HT-29 (cell line): ENCODE measurements around the gene ALX3. TPM values are rescaled to one million over a fixed set of nuclear protein-coding genes. Genes with fewer than 3 reads are reported as not detected.

Experiments
- total RNA-seq: library from RNA; depleted of rRNA; stranded (reverse); fragments of >200 nt; shearing (Covaris generic); gene quantifications from 2 replicates; pipeline ENCODE4 v1.2.3, GENCODE V29; 2014; rRNA removed

The ALX3 gene
- total RNA-seq, 1 experiment from 2014 or later, result not detected

Other genes starting within 250 kb of the ALX3 start
- 0.68 and 5.4 TPM in 2 replicates for gene CSF1, start 159.8 kb downstream of the ALX3 start, total RNA-seq
- 45.6 and 48.7 TPM in 2 replicates for gene AHCYL1, start 85.9 kb downstream of the ALX3 start, total RNA-seq
- gene STRIP1, start 36.0 kb downstream of the ALX3 start, total RNA-seq, result 24.1 and 26.8 TPM in 2 replicates
- not detected in 2 replicates for gene UBL4B, start 41.8 kb upstream of the ALX3 start, total RNA-seq
- gene SLC6A17, start 79.8 kb upstream of the ALX3 start, total RNA-seq, result not detected in 2 replicates
- 0.13 and 0.48 TPM in 2 replicates for gene KCNC4, start 139.6 kb upstream of the ALX3 start, total RNA-seq